Kidney epithelial cell (primary cell): ENCODE measurements around the gene BFSP1. TPM values are rescaled to one million over a fixed set of nuclear protein-coding genes. Genes with fewer than 3 reads are reported as not detected.
A peak's percentile ranks its signal among the peaks of the same experiment; 100 is the strongest.

Experiments
- DNase-seq: peaks from one replicate; pipeline ENCODE4 v3.0.0-alpha.2; 2010; ENCODE audit warnings: low read depth
- H3K27me3 ChIP-seq: 2 replicates; pipeline ENCODE4 v1.6.0; 2011; ENCODE audit warnings: low read length; ENCODE audit not compliant: control insufficient read depth, insufficient read depth
- H3K36me3 ChIP-seq: 2 replicates; pipeline ENCODE4 v1.5.1; 2011; ENCODE audit warnings: low read length; ENCODE audit not compliant: control insufficient read depth, insufficient read depth
- H3K4me3 ChIP-seq: 2 replicates; pipeline ENCODE4 v1.5.1; 2011; ENCODE audit warnings: low read depth, mild to moderate bottlenecking, control low read depth, low read length
- total RNA-seq: library from RNA; depleted of rRNA; stranded (reverse); fragments of >200 nt; gene quantifications from 2 replicates; pipeline ENCODE4 v1.2.3, GENCODE V29; 2015
- TF ChIP-seq, protein P1 (sequence below): IDR thresholded peaks from 2 replicates; pipeline ENCODE4 v1.5.1; 2011; ENCODE audit warnings: mild to moderate bottlenecking, moderate library complexity, low read length, control low read depth, inconsistent platforms; ENCODE audit not compliant: insufficient read depth, poor library complexity, severe bottlenecking

BFSP1 gene
- total RNA-seq = 2.1 and 4.5 TPM in 2 replicates

DNA sequence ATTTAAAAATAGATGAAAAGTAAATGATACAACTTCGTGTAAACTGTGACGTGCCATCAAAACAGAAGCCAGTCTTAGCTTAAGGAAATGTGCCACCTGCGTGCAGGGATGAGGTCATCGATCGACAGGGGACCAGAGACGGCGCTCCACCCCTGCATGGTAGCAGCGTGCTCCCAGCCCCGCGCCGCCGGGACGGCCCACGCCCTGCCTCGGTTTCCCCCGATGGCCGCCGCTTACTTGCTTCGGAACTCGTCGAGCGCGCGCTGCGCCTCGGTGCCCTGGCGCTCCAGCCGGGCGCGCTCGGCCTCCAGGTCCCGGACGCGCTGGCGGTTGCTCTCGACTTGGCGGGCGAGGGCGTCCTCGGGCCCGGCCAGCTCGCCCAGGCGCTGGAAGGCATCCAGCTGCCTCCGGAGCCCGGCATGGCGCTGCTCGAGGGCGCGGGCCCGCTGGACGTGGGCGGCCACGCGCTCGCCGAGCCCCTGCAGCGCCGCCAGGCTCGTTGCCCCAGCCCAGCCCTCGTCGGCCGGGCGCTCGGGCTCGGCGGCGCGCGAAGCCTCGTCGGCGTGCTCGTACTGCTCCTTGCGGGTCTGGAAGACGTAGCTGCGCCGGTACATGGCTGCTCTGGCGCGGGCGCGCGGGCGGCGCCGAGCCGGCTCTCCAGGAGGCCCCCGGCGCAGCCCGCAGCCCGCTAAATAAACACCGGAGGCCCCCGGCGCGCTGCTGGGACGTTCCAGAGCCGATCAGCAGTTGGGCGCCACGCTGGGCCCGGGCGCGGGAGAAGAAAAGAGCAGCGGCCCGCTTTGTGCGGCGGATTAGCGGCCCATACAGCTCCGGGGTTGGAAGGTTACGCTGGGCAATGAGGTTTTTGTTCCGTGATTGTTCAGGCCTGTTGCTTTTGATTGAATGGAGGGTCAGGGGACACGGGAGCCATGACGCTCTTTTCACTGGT lies at the start of gene BFSP1:
Gene BFSP1, minus strand, starts transcription at position 664 of the 949 bp plus-strand sequence. Its CDS starts 50 bp downstream, at position 614.
- no peaks in the 10 kb centered on the region for H3K27me3 ChIP-seq
- no peak for DNase-seq
- TF ChIP-seq, protein P1, sequence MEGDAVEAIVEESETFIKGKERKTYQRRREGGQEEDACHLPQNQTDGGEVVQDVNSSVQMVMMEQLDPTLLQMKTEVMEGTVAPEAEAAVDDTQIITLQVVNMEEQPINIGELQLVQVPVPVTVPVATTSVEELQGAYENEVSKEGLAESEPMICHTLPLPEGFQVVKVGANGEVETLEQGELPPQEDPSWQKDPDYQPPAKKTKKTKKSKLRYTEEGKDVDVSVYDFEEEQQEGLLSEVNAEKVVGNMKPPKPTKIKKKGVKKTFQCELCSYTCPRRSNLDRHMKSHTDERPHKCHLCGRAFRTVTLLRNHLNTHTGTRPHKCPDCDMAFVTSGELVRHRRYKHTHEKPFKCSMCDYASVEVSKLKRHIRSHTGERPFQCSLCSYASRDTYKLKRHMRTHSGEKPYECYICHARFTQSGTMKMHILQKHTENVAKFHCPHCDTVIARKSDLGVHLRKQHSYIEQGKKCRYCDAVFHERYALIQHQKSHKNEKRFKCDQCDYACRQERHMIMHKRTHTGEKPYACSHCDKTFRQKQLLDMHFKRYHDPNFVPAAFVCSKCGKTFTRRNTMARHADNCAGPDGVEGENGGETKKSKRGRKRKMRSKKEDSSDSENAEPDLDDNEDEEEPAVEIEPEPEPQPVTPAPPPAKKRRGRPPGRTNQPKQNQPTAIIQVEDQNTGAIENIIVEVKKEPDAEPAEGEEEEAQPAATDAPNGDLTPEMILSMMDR = no peak

DNA sequence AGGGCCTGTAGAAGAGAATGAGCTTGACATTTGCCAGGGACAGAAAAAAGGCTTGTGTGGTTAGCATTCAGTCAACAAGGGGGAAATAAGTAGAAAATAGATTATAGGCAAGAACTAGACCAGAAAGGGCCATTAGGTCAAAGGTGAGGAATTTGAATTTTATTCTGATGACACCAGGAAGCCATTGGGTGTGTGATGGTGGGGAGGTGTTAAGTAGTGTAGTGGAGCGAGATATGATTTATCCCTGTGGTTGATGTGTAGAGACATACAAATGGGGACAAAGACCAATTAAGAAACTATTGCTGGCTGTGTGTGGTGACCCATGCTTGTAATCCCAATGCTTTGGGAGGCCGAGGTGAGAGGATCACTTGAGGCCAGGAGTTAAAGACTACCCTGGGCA lies 49.7 kb upstream of the BFSP1 start:
- Histone ChIP-seq H3K36me3 (no peaks in the 10 kb centered on the region), H3K4me3 (no peak overlapping the region), H3K27me3 (no peaks in the 10 kb centered on the region)
- TF ChIP-seq, protein P1 = no peak
- DNase-seq = no peak

More for the DNA sequence above, at the start of gene BFSP1:
- Histone ChIP-seq H3K36me3 (no peaks in the 10 kb centered on the region), H3K4me3 (peak within 1 kb of the TSS; percentile 44)

DNA sequence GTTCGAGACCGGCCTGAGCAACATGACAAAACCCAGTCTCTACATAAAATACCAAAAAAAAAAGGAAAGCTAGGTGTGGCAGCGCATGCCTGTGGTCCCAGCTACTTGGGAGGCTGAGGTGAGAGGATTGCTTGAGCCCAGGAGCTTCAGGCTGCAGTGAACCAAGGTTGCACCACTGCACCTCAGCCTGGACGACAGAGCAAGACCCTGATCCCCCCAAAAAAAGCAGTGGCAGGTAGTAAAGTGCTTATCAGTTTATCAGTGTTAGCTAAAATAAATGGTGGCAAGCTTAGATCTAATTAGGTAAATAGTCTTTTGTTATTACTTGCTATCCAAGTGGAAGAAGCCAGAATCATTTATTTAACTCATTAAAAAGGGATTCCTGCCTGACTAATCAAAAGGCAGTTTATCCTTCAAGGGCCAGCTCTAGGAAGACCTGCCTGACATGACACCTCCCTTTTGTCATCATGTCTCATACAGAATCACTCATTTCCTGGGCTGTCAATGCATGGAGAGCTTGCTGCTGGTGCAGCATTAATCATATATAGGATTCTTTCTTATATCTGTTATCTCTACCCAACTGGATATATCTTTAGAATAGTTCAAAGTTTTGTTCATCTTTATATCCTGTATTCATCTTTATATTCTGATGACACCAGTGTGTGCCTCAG lies 48.3 kb upstream of the BFSP1 start:
- no peak for DNase-seq
- Histone ChIP-seq H3K36me3 (no peaks in the 10 kb centered on the region), H3K4me3 (no peak overlapping the region), H3K27me3 (no peaks in the 10 kb centered on the region)
- TF ChIP-seq, protein P1 = no peak

DNA sequence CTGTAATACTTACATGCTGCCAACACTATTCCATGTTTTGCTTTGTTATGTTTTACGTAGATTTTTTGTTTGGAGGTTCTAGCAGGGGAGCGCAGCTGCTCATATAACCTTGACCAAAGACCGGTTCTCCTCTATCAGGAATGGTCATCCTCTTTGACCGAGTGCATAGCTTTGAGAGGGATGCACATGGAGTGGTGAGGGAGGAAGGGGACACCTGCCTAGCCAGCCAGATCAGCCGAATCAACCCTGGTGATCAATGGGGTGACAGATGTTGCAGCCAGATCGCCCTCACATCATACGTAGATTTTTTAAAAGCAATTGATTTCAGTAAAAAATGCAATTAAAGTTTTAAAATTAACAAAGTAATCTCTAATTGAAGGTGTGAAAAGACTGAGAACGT lies 45.0 kb upstream of the BFSP1 start:
- Histone ChIP-seq H3K27me3 (no peaks in the 10 kb centered on the region), H3K36me3 (no peaks in the 10 kb centered on the region), H3K4me3 (no peak overlapping the region)
- TF ChIP-seq, protein P1 = no peak
- DNase-seq = no peak

DNA sequence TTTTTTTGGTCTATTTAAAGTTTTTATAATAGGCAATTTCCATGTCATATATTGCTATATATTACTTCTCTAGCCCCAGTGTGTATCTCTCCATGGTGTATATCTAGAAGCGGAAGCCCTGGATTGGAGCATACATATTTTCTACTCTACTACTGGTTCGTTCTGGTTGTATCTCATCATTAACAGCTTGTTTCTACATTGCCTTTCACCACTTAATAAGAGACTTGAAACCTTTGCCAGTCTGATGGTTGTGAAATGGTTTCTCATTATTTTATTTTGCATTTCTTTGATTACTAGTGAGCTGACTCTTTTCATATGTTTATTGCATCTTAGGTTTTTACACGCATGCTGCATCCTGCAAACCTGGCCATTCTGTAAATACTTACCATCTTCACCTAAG lies 42.3 kb upstream of the BFSP1 start:
- Histone ChIP-seq H3K4me3 (no peak overlapping the region), H3K27me3 (no peaks in the 10 kb centered on the region), H3K36me3 (no peaks in the 10 kb centered on the region)
- no peak for DNase-seq
- TF ChIP-seq, protein P1 = no peak
